ENCODE data around the gene RNF144B. TPM values are rescaled to one million over a fixed set of nuclear protein-coding genes. Genes with fewer than 3 reads are reported as not detected.

Gene RNF144B
- total RNA-seq, 1 donor from 2014 or later: 7.2 TPM

DNA sequence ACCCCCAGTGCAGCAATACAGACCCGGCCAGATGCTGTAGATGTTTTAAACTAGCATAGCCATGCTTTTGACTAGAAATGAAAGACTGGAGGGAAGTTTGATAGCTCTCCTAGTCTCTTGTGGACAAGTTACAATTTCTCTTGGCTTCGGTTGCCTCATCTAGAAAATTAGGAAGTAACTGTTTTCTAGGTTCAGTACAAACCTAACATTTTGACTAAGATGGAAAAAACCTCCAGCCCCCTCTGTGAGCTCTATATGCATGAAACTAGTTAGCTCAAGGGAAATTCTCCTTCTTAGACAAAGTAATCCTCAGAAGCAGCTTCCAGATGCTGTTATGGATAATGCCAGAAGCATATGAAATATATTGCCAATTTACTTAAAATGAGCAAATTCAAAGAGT, 86.6 kb downstream of the RNF144B start:
- DNase-seq (ENCODE audit: low read depth) (no peak), FAIRE-seq (no peak)
- Mint-ChIP-seq H3K36me3 (ENCODE audit: low read depth, unreplicated experiment) (peaks cover 2% of the 10 kb centered on the region), H3K4me3 (ENCODE audit: unreplicated experiment) (no peak overlapping the region), H3K27me3 (ENCODE audit: low read depth, unreplicated experiment) (no peaks in the 10 kb centered on the region), H3K4me1 (ENCODE audit: low read depth, unreplicated experiment) (no peaks in the 10 kb centered on the region), H3K9me3 (ENCODE audit: unreplicated experiment) (no peaks in the 10 kb centered on the region), H3K27ac (ENCODE audit: unreplicated experiment) (no peak overlapping the region)
- Histone ChIP-seq H3K4me2 (ENCODE audit: low read length) (no peak overlapping the region), H2AFZ (ENCODE audit: low read depth, low read length) (no peak overlapping the region), H3K9me3 (ENCODE audit: insufficient read depth, low read depth, low read length) (no peaks in the 10 kb centered on the region), H3K27me3 (ENCODE audit: insufficient read depth, low read length) (no peaks in the 10 kb centered on the region), H3K27ac (ENCODE audit: low read depth, low read length) (no peak overlapping the region), H3K4me3 (ENCODE audit: insufficient read depth, low read depth, low read length) (no peak overlapping the region), H3K79me2 (ENCODE audit: insufficient read depth, low read length) (no peaks in the 10 kb centered on the region), H3K9ac (ENCODE audit: low read length) (no peak overlapping the region), H4K20me1 (ENCODE audit: insufficient read depth, low read length) (no peaks in the 10 kb centered on the region), H3K36me3 (ENCODE audit: insufficient read depth, low read length) (no peaks in the 10 kb centered on the region), H3K4me1 (ENCODE audit: insufficient read depth, low read length) (peaks cover 4% of the 10 kb centered on the region)
- TF ChIP-seq, protein P1, sequence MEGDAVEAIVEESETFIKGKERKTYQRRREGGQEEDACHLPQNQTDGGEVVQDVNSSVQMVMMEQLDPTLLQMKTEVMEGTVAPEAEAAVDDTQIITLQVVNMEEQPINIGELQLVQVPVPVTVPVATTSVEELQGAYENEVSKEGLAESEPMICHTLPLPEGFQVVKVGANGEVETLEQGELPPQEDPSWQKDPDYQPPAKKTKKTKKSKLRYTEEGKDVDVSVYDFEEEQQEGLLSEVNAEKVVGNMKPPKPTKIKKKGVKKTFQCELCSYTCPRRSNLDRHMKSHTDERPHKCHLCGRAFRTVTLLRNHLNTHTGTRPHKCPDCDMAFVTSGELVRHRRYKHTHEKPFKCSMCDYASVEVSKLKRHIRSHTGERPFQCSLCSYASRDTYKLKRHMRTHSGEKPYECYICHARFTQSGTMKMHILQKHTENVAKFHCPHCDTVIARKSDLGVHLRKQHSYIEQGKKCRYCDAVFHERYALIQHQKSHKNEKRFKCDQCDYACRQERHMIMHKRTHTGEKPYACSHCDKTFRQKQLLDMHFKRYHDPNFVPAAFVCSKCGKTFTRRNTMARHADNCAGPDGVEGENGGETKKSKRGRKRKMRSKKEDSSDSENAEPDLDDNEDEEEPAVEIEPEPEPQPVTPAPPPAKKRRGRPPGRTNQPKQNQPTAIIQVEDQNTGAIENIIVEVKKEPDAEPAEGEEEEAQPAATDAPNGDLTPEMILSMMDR (IDR thresholded peaks at IDR 0.05; ENCODE audit: insufficient read depth, low read depth, low read length): no peak
- no peak for TF ChIP-seq EZH2 (IDR thresholded peaks at IDR 0.05; ENCODE audit: insufficient read depth, low read length)

DNA sequence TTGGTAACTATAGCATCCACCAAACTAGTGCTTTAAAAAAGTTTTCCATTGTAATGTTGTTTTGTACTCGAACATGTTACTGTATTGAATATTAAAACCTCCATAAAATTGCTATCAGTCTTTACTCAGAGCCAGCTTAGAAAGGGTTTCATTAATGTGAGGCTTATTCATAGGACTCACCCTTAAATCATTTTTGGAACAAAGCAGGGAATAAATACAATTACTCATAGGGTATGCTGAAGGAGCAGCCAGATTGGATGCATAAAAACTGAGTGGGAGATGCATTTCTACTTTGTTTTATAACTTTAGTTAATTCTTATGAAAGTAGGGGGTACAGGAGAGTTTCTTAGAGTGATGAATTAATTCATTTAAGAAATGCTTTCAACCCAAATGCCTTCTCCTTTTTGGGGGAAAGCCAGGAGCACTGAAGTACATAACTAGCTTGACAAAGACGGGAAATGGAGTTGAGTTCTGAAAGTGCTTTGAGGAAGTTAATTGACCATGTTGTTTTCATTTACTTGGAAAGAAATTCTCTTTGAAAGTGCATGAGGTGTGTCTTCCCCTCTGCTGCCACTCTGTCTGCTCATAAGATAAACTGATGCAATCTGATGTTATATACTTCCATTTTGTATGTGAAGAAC, 90.3 kb downstream of the RNF144B start:
- H3K27me3 ChIP-seq (ENCODE audit: insufficient read depth, low read length): no peaks in the 10 kb centered on the region
- H2AFZ ChIP-seq (ENCODE audit: low read depth, low read length): peak overlapping the region; percentile 18
- H3K9me3 Mint-ChIP-seq (ENCODE audit: unreplicated experiment): no peaks in the 10 kb centered on the region
- no peak overlapping the region for H3K9ac ChIP-seq (ENCODE audit: low read length)
- no peaks in the 10 kb centered on the region for H3K36me3 Mint-ChIP-seq (ENCODE audit: low read depth, unreplicated experiment)
- peak overlapping the region; percentile 38 for H3K4me2 ChIP-seq (ENCODE audit: low read length)
- no peaks in the 10 kb centered on the region for H3K27me3 Mint-ChIP-seq (ENCODE audit: low read depth, unreplicated experiment)
- no peaks in the 10 kb centered on the region for H3K79me2 ChIP-seq (ENCODE audit: insufficient read depth, low read length)
- FAIRE-seq: no peak
- H3K27ac Mint-ChIP-seq (ENCODE audit: unreplicated experiment): no peak overlapping the region
- H3K4me3 Mint-ChIP-seq (ENCODE audit: unreplicated experiment): no peak overlapping the region
- no peak for TF ChIP-seq EZH2 (IDR thresholded peaks at IDR 0.05; ENCODE audit: insufficient read depth, low read length)
- TF ChIP-seq, protein P1 (IDR thresholded peaks at IDR 0.05; ENCODE audit: insufficient read depth, low read depth, low read length): no peak
- no peaks in the 10 kb centered on the region for H3K36me3 ChIP-seq (ENCODE audit: insufficient read depth, low read length)
- peak; percentile 39 for DNase-seq (ENCODE audit: low read depth)
- H3K9me3 ChIP-seq (ENCODE audit: insufficient read depth, low read depth, low read length): no peaks in the 10 kb centered on the region
- no peak overlapping the region for H3K4me3 ChIP-seq (ENCODE audit: insufficient read depth, low read depth, low read length)
- H4K20me1 ChIP-seq (ENCODE audit: insufficient read depth, low read length): no peaks in the 10 kb centered on the region
- H3K4me1 Mint-ChIP-seq (ENCODE audit: low read depth, unreplicated experiment): no peaks in the 10 kb centered on the region
- peaks cover 4% of the 10 kb centered on the region for H3K4me1 ChIP-seq (ENCODE audit: insufficient read depth, low read length)
- H3K27ac ChIP-seq (ENCODE audit: low read depth, low read length): no peak overlapping the region

DNA sequence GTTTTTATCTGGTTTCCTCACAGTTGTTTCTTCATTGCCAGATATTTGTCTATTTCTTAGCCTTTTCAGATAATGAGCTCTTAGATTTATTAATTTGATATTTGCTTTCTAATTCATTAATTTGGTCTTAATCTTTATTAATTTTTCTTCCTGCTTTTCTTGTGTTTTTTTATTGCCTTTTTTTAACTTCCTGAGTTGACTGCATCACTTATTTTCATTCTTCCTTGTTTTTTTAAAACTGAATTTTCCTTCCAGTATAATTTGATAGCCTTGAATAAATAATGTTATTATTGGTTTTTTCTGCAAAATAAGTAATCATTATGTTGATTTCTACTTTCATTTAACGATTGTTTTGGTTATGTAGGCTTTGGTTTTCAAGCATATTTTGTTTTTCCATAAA, 91.5 kb downstream of the RNF144B start:
- H3K4me3 ChIP-seq (ENCODE audit: insufficient read depth, low read depth, low read length): no peak overlapping the region
- H3K4me1 ChIP-seq (ENCODE audit: insufficient read depth, low read length): peaks cover 4% of the 10 kb centered on the region
- no peak overlapping the region for H3K27ac ChIP-seq (ENCODE audit: low read depth, low read length)
- DNase-seq (ENCODE audit: low read depth): no peak
- no peaks in the 10 kb centered on the region for H3K36me3 ChIP-seq (ENCODE audit: insufficient read depth, low read length)
- no peak for FAIRE-seq
- H3K36me3 Mint-ChIP-seq (ENCODE audit: low read depth, unreplicated experiment): no peaks in the 10 kb centered on the region
- H3K4me3 Mint-ChIP-seq (ENCODE audit: unreplicated experiment): no peak overlapping the region
- H3K9ac ChIP-seq (ENCODE audit: low read length): no peak overlapping the region
- no peaks in the 10 kb centered on the region for H3K9me3 Mint-ChIP-seq (ENCODE audit: unreplicated experiment)
- H2AFZ ChIP-seq (ENCODE audit: low read depth, low read length): no peak overlapping the region
- H3K27me3 ChIP-seq (ENCODE audit: insufficient read depth, low read length): no peaks in the 10 kb centered on the region
- H4K20me1 ChIP-seq (ENCODE audit: insufficient read depth, low read length): no peaks in the 10 kb centered on the region
- H3K79me2 ChIP-seq (ENCODE audit: insufficient read depth, low read length): no peaks in the 10 kb centered on the region
- no peak overlapping the region for H3K4me2 ChIP-seq (ENCODE audit: low read length)
- no peaks in the 10 kb centered on the region for H3K27me3 Mint-ChIP-seq (ENCODE audit: low read depth, unreplicated experiment)
- H3K9me3 ChIP-seq (ENCODE audit: insufficient read depth, low read depth, low read length): no peaks in the 10 kb centered on the region
- no peaks in the 10 kb centered on the region for H3K4me1 Mint-ChIP-seq (ENCODE audit: low read depth, unreplicated experiment)
- H3K27ac Mint-ChIP-seq (ENCODE audit: unreplicated experiment): no peak overlapping the region
- no peak for TF ChIP-seq EZH2 (IDR thresholded peaks at IDR 0.05; ENCODE audit: insufficient read depth, low read length)
- TF ChIP-seq, protein P1 (IDR thresholded peaks at IDR 0.05; ENCODE audit: insufficient read depth, low read depth, low read length): no peak

All from astrocyte (in vitro differentiated cells and primary cell).